NCI-H345 treated with DMSO at 0.1 percent for 48 hours (cell line): Measurements from ENCODE around the gene GCH1.

Experiments used
- DNase-seq: peaks from one replicate; lab custom pipeline; 2025; ENCODE audit not compliant: unreplicated experiment; lab: John Stamatoyannopoulos, UW

GCH1 gene

GRCh38 chr14:54829486-54830224 lies 73.0 kb downstream of the GCH1 start:
- DNase-seq = no peak

DNA sequence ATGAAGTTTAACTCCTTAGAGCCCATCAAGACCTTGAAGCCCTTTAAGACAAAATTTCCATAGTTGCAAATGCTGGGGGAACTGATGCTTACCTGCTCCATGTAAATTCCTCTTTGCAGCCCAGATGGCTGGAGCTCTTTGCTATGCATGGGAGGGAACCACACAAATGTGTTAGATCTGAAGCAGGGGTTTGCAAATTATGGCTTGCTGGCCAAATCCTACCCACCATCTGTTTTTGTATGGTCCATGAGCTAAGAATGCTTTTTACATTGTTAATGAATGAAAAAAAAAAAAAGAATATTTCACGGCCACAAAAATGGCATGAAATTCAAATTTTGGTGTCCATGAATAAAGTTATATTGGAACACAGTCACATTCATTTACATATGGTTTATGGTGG lies 74.6 kb downstream of the GCH1 start:
- no peak for DNase-seq

- DNase-seq = no peak
These were observed 78.7 kb downstream of the GCH1 start for GRCh38 chr14:54823757-54824549.

DNA sequence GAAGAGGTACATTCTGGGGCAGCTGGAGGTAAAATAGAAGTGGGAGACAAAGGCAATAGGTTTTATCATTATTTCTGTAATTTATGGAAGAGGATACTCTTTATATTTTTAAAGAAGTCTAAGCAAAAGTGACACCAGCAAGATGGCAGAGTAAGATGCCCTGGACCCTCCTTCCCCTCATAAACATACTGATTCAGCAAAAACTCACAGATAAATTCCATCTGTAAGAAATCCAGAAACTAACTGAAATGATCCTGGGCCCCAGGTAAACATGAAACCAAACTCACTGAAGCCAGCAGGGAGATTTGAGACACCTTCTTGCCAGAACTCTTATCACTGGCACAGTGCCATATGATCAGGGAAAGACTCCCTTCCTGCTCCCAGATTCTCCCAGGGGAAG lies 79.9 kb downstream of the GCH1 start:
- no peak for DNase-seq

DNA sequence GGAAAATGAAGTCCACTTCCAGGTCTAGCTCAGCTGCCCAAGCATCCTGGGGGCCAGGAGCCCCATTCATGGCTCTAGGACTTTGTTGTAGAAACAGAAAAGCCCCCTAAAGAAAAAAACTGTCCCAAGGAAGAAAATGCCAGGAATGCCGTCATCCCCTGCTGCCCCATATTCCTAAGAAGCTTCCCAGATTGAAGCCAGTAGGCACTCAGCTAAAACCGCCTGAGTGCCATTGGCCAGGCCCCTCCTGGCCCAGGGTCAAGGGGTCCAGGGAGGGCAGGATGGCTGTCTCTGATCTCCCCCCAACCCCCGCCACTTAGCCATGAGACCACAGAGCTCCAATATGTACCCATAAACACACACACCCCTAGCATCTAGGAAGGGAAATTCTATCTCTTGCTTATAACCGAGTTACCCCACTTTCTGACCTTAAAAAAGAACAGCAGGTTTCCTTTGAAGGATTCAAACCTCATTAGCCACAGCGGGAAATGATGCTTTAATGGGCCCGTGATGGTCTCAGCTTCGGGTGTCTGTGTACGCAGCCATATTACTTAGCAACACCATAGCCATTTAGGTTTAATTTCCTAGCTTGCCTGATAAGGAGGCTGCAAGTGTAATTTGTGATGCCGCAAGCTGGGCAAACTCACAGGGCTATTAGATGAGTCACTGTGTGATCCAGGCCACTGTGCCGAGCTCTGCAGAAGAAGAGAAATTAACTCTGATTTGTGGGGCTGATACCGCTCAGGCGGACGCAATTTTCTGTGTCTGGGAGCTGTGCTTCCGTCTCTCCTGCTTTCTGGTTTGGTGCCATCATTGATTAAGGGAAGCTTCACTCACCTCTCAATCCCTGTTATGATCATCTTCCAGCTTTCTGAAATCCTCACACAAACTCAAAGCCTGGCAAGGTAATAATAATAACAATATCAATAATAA lies 84.2 kb downstream of the GCH1 start:
- DNase-seq = no peak

DNA sequence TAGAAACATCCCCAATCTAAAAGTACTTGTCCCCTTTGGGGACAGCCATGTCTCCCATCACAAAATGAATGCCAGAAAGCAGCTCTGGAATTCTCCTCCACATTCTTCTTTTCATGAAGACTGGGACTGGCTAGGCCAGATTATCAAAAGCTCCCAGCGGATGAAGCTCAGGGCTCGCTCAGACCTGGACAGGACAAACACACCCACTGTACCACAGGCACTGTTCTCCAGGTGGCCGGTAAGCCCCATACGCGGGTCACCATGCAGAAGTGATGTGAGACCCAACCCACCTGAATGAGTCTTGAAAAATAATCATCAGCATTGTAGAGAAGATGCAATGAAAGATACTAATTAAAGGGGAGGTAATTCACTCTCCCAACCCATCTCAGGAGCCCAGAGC lies 85.1 kb downstream of the GCH1 start:
- no peak for DNase-seq

GRCh38 chr14:54816450-54816849 lies 86.2 kb downstream of the GCH1 start:
- no peak for DNase-seq

GRCh38 chr14:54815515-54815914 lies 87.1 kb downstream of the GCH1 start:
- no peak for DNase-seq

- no peak for DNase-seq
These were observed 87.6 kb downstream of the GCH1 start for GRCh38 chr14:54815016-54815415.

DNA sequence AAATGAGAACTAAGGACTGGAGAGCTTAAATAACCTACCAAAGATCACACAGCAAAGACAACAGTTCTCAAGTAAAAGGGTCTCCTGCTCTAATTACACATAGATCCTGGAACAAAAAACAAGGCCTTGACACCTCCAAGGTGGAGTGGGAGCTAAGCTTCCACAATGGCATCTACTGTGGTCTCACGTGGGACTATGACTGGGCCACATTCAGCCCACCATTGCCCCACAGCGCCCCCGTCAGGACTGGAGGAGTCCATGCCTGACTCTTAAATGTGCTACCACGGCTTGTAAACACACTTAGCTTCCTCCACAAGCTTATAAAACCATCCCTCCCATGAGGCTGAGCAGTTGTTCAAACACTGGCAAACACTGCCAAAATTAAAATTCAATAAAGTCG lies 88.5 kb downstream of the GCH1 start:
- DNase-seq = no peak

- DNase-seq = no peak
These were observed 89.5 kb downstream of the GCH1 start for GRCh38 chr14:54813081-54813480.

DNA sequence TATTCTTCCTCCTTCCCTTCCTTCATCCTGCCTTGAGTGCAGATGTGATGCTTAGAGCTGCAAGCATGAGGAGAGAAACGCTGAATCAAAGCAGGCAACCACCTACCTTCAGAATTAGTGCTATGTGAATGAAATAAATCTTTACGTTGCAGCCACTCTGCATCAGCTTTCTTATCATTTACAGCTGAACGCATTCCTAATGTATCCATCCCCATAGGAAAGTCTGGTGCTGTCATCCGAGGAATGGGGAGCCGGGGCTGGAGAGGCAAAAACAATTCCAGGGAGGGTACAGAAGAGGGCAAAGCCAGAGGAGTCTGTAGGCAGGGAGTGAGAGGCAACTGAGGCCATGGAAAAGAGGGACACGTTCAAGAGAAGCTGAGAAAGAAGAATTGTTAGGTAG lies 90.0 kb downstream of the GCH1 start:
- DNase-seq = no peak

- DNase-seq = no peak
These were observed 92.9 kb downstream of the GCH1 start for GRCh38 chr14:54809767-54810166.

DNA sequence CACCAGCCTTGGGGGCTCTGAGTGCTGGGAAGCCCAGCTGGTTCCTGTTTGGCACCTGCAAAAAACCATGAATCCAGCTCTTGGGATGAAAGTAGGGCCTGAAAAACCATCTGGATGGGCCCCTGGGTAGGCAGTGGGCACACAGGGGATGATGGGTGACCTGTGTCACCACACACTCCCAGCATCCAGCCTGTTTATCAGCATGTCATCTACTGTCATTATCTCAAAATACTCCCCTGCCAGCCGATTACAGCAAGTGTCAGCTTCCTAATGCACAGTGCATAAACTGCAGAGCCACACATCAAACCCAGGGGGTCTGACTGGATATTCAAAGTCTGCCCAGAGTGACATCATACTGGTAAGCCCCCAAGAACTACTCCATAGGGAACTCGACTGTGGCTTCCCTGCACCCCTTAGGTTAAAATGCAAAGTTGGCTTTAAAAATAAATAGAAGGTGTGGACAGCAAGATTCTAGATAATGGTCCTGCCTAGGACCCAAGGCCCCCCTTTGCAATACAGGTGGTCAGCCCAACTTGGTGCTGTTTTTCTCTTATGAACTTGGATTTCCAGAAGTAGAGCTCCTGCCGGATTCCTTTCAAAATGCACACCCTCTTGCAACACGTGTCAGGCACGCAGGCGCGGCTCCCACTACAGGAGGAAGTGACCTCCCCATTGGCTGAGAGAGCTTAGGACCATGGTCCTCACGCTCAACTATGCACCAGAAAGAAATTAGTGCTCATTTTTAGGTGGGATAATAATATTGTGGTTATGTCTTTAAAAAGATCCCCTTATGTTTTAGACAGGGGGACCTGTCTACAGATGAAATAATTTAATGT lies 94.1 kb downstream of the GCH1 start:
- DNase-seq = no peak

DNA sequence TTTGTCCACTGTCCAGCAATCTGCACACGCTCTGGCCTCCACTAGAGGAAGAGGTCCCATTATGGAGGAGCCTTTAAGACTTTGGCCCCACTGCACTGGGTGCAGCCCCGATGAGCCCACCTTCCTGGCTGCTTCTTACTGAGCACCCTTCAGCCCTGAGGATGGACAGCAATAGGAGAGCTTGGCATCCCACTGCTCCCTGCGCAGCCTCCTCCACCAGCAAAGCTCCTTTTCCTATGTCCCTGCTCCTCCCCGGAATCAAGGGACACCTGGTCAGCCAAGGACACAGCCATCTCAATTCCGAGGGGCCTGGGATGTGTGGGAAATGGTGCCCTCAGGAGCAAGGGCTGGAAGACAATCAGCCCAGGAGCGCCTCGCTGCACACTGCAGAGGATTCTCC lies 94.7 kb downstream of the GCH1 start:
- no peak for DNase-seq

DNA sequence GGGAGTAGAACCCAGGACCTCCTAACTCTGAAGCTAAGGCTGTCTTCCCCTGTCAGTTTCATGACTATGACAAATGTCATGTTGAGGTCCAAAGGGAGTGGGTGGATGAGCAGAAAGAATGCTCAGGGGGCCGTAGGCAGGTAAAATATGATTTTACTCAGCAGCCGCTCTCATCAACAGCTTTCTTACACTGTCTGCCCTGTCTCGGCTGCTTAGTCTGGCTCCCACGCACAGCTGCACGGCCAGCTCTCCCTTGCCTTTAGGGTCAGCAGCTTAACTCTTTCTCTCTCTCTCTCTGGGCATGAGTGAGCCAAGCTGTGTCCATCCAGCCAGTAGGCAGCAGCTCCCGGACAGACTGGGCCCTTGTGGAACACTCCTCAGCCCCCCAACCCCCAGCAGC lies 95.2 kb downstream of the GCH1 start:
- no peak for DNase-seq

DNA sequence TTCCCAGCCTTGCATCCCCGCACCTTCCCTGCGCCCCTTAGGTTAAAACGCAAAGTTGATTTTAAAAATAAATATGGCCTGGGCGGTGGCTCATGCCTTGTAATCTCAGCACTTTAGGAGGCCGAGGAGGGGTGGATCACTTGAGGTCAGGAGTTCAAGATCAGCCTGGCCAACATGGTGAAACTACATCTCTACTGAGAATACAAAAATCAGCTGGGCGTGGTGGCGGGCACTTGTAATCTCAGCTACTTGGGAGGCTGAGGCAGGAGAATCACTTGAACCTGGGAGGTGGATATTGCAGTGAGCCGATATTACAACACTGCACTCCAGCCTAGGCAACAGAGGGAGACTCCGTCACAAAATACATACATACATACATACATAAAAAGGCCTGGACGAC lies 96.0 kb downstream of the GCH1 start:
- no peak for DNase-seq

DNA sequence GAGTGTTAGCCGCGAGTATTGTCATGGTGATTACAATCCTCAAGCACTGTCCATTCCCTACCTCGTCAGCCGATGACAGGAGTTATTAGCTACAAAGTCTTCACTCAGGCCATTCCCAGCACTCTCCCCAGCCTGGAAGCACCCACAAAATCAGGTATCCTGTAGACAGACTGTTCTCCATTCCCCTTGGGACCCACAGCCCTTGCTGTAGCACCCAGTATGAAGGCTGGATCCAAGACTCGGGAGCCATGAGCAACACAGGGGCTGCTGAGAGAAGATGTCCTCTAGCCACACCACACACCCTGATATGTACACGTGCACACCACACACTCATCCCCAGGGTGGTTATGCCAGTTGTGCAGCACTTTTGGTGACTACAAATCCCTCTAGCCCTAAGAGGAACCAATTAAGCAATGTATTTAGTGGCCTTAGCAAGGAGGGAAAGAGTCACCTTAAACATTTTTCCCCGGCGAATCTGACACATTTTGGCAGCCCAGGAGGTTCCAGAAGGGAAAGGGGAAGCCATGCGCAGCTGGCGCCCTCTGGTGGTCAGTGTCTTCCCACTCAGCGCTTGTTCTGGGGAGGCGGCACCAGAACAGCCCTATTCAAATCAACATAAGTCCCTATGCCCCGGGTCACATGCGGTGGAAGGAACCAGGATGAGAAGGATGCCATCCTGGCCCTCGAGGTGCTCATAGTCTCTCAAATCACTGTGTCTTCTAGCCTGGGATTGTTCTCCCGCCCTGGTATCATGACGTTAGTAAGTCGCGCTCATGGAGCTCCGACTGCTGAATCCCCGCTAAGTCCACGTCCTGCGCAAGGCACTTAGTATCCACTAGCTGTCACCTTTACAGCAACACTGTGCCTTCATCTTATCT lies 96.9 kb downstream of the GCH1 start:
- peak; percentile 75 for DNase-seq

DNA sequence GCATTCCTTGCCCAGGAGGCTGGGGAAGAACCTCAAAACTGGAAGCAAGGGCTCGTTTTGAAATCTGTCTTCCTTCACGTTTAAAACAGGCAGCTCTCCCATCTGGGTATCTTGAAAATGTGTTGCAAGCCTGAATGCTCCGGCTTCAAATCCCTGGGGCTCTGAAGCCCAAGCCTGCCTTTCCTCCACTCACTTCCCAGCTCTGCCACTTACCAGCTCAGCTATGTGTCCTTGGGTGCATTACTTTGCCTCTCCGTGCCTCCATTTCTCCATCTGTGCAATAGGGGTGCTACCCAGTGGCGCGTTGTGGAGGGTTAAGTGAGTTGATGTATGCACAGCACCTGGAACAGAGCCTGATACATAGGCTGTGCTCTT lies 97.6 kb downstream of the GCH1 start:
- DNase-seq = no peak

DNA sequence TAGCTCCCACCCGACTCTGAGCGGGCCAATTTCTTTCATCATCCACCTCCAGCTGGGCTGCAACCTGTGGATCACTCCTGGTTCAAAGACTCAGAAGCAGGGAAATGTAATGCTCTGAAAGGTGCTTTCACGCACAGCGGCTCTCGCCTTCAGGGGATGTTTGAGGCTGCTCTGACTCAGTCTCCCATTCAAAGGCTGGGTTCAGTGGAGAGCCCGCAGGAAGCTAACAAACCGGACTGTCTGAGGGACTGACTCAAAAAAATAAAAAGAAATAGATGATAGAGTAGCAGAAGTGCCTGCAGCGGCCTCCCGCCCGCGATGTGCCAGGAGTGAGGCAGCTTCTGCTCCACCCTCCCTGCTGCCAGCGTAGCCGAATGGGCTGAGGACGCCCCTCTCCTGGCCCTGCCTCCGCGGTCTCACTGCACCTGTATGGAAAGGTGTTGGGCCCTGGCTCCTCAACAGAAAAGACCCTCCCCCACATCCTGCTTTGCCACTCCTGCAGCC lies 98.0 kb downstream of the GCH1 start:
- DNase-seq = no peak
